IMR-90 (cell line): ENCODE measurements around the gene PTPRN2. TPM values are rescaled to one million over a fixed set of nuclear protein-coding genes. Genes with fewer than 3 reads are reported as not detected.

ENCODE experiments used
- ATAC-seq: fragments of 200-7000 bp; cut with Tn5 transposase; 2 replicates; pipeline ENCODE4 v1.9.1; 2020; ENCODE audit warnings: low read depth, mild to moderate bottlenecking, moderate library complexity
- BruUV-seq: library from RNA; stranded (reverse); fragments of 400-500 nt; replicated peaks from 2 replicates; lab custom pipeline; 2021; lab: Mats Ljungman, UMichigan
- CTCF ChIA-PET: fragments of 300-600 bp; formaldehyde crosslinking; extraction: SDS; loops from one replicate; lab custom pipeline; 2021; ENCODE audit warnings: antibody characterized with exemption; lab: Yijun Ruan, JAX
- POLR2A ChIA-PET: fragments of 300-600 bp; sonication (Branson Sonifier 250); formaldehyde crosslinking; loops from one replicate; lab custom pipeline; 2022; ENCODE audit warnings: antibody characterized with exemption; ENCODE audit not compliant: unreplicated experiment; lab: Charles Lee
- DNase-seq: peaks from one replicate; pipeline ENCODE4 v3.0.0; 2013
- H2AFZ ChIP-seq: replicated peaks from 2 replicates; pipeline ENCODE3; 2013; ENCODE audit warnings: low read length, mild to moderate bottlenecking; ENCODE audit not compliant: poor library complexity
- H2AK5ac ChIP-seq: 2 replicates; pipeline ENCODE4 v1.6.1; 2013; ENCODE audit warnings: low read depth, low read length, inconsistent platforms
- H2AK9ac ChIP-seq: replicated peaks from 2 replicates; pipeline ENCODE3; 2013; ENCODE audit warnings: mild to moderate bottlenecking, low read depth, low read length, moderate library complexity; ENCODE audit not compliant: poor library complexity
- H2BK120ac ChIP-seq: 2 replicates; pipeline ENCODE4 v1.6.1; 2013; ENCODE audit warnings: low read depth, low read length, inconsistent platforms
- H2BK15ac ChIP-seq: 3 replicates; pipeline ENCODE4 v1.6.1; 2013; ENCODE audit warnings: low read depth, low read length, inconsistent platforms
- H2BK20ac ChIP-seq: 2 replicates; pipeline ENCODE4 v1.6.1; 2013; ENCODE audit warnings: low read depth, mild to moderate bottlenecking, inconsistent platforms, low read length, moderate library complexity
- H2BK5ac ChIP-seq: 2 replicates; pipeline ENCODE4 v1.6.1; 2013; ENCODE audit warnings: mild to moderate bottlenecking, low read depth, low read length, inconsistent platforms; ENCODE audit not compliant: poor library complexity, severe bottlenecking
- H3K14ac ChIP-seq: replicated peaks from 2 replicates; pipeline ENCODE4 v1.6.1; 2013; ENCODE audit warnings: low read depth, low read length, inconsistent platforms
- H3K18ac ChIP-seq: 2 replicates; pipeline ENCODE4 v1.6.1; 2013; ENCODE audit warnings: low read depth, low read length, control low read depth
- H3K23ac ChIP-seq: 2 replicates; pipeline ENCODE4 v1.6.1; 2013; ENCODE audit warnings: low read depth, low read length, inconsistent platforms
- H3K27ac ChIP-seq: 2 replicates; pipeline ENCODE4 v1.5.1; 2013; ENCODE audit warnings: mild to moderate bottlenecking, control low read depth, low read length; ENCODE audit not compliant: insufficient read depth
- H3K27me3 ChIP-seq: 2 replicates; pipeline ENCODE4 v1.6.1; 2013; ENCODE audit warnings: low read length; ENCODE audit not compliant: control insufficient read depth, insufficient read depth
- H3K36me3 ChIP-seq: 2 replicates; pipeline ENCODE4 v1.6.1; 2013; ENCODE audit warnings: low read length, mixed read lengths; ENCODE audit not compliant: control insufficient read depth, insufficient read depth
- H3K4ac ChIP-seq: 2 replicates; pipeline ENCODE4 v1.6.1; 2013; ENCODE audit warnings: low read depth, low read length, inconsistent platforms
- H3K4me1 ChIP-seq: 2 replicates; pipeline ENCODE4 v1.6.1; 2013; ENCODE audit warnings: low read length, mixed read lengths; ENCODE audit not compliant: control insufficient read depth, insufficient read depth
- H3K4me2 ChIP-seq: 2 replicates; pipeline ENCODE4 v1.6.1; 2013; ENCODE audit warnings: low read depth, mild to moderate bottlenecking, control low read depth, low read length, moderate library complexity
- H3K4me3 ChIP-seq: 2 replicates; pipeline ENCODE4 v1.5.1; 2013; ENCODE audit warnings: low read depth, mild to moderate bottlenecking, control low read depth, low read length, moderate library complexity; ENCODE audit not compliant: insufficient read depth
- H3K56ac ChIP-seq: 2 replicates; pipeline ENCODE4 v1.6.1; 2013; ENCODE audit warnings: low read length, inconsistent platforms; ENCODE audit not compliant: insufficient read depth; ENCODE audit errors: extremely low read depth
- H3K79me1 ChIP-seq, 2 experiments: 2 replicates each; pipeline ENCODE4 v1.6.1; 2013; ENCODE audit warnings: low read length in 2 of 2, inconsistent platforms in 1 of 2, low read depth in 1 of 2
- H3K9ac ChIP-seq: 2 replicates; pipeline ENCODE4 v1.6.1; 2013; ENCODE audit warnings: low read depth, low read length, control low read depth
- H3K9me1 ChIP-seq: 2 replicates; pipeline ENCODE4 v1.6.1; 2013; ENCODE audit warnings: low read length, inconsistent platforms; ENCODE audit not compliant: insufficient read depth
- H3K9me3 ChIP-seq: 2 replicates; pipeline ENCODE4 v1.6.1; 2013; ENCODE audit warnings: low read length; ENCODE audit not compliant: control insufficient read depth, insufficient read depth
- H4K20me1 ChIP-seq: 2 replicates; pipeline ENCODE4 v1.6.1; 2013; ENCODE audit warnings: low read length, inconsistent platforms; ENCODE audit not compliant: insufficient read depth
- H4K5ac ChIP-seq: 2 replicates; pipeline ENCODE4 v1.6.1; 2013; ENCODE audit warnings: mild to moderate bottlenecking, low read depth, low read length, control low read depth
- H4K8ac ChIP-seq, 2 experiments: 2 replicates each; pipeline ENCODE4 v1.6.1; 2013; ENCODE audit warnings: low read depth in 2 of 2, low read length in 2 of 2, control low read depth in 1 of 2, inconsistent platforms in 1 of 2
- H4K91ac ChIP-seq: 2 replicates; pipeline ENCODE4 v1.6.1; 2013; ENCODE audit warnings: low read depth, low read length, inconsistent platforms; ENCODE audit not compliant: insufficient read depth
- FOS ChIP-seq: fragments of 150-350 bp; IDR thresholded peaks from 2 replicates; pipeline ENCODE4 v1.6.1; 2016; ENCODE audit warnings: low read depth, low read length
- MXI1 ChIP-seq: IDR thresholded peaks from 2 replicates; pipeline ENCODE4 v1.6.1; 2012; ENCODE audit warnings: low read depth, mild to moderate bottlenecking, low read length, moderate library complexity, borderline replicate concordance
- POLR2A ChIP-seq: IDR thresholded peaks from 2 replicates; pipeline ENCODE4 v1.6.1; 2012; ENCODE audit warnings: mild to moderate bottlenecking, low read depth, low read length
- RCOR1 ChIP-seq: IDR thresholded peaks from 2 replicates; pipeline ENCODE4 v1.6.1; 2012; ENCODE audit warnings: mild to moderate bottlenecking, low read length, improper control_type of control experiment; ENCODE audit not compliant: insufficient replicate concordance
- RFX5 ChIP-seq: IDR thresholded peaks from 2 replicates; pipeline ENCODE4 v1.8.0; 2012; ENCODE audit warnings: low read depth, mild to moderate bottlenecking, low read length, moderate library complexity
- WGBS, 2 experiments: methylation state at CpG; one replicate each; pipeline versions ENCODE4 v1.1.5 to v1.1.7; 2013; ENCODE audit warnings: missing lambda C conversion rate in 2 of 2; ENCODE audit not compliant: insufficient read length in 1 of 2; ENCODE audit errors: extremely low coverage in 2 of 2; 5-methylcytosine and 5-hydroxymethylcytosine counted together
- dilution Hi-C: fragments of 300-500 bp; cut with HindIII; formaldehyde crosslinking; loops from one replicate; pipeline ENCODE4 v1.14.3; 2018; ENCODE audit warnings: low sequenced_read_pairs; ENCODE audit not compliant: unreplicated experiment
- in situ Hi-C: fragments of 300-500 bp; cut with MboI; formaldehyde crosslinking; loops from 3 replicates; pipeline ENCODE4 v1.14.3; 2019; ENCODE audit warnings: low sequenced_read_pairs, inconsistent platforms, mixed read lengths
- intact Hi-C: fragments of 100-400 bp; cut with micrococcal nuclease; formaldehyde crosslinking; loops from 2 replicates; pipeline ENCODE4 v1.10.0; 2022
- polyA plus RNA-seq, 3 experiments: library from polyadenylated mRNA; depleted of rRNA; stranded (reverse); fragments of >200 nt; gene quantifications; 2 replicates each; pipeline ENCODE4 v1.2.3, GENCODE V29; 2012; ENCODE audit warnings: low replicate concordance in 1 of 3
- total RNA-seq: library from RNA; depleted of rRNA; stranded (reverse); fragments of >200 nt; gene quantifications from 2 replicates; pipeline ENCODE4 v1.2.3, GENCODE V29; 2012
- TF ChIP-seq, protein P1 (sequence below): conservative IDR thresholded peaks from 2 replicates; pipeline ENCODE4 v1.5.1; 2012; ENCODE audit warnings: mild to moderate bottlenecking, low read depth, low read length, improper control_type of control experiment

The PTPRN2 gene
- total and polyA plus RNA-seq, 2 of the 4 experiments (the other 2 are of a cell fraction) = 0.03 TPM; not detected in 1

DNA sequence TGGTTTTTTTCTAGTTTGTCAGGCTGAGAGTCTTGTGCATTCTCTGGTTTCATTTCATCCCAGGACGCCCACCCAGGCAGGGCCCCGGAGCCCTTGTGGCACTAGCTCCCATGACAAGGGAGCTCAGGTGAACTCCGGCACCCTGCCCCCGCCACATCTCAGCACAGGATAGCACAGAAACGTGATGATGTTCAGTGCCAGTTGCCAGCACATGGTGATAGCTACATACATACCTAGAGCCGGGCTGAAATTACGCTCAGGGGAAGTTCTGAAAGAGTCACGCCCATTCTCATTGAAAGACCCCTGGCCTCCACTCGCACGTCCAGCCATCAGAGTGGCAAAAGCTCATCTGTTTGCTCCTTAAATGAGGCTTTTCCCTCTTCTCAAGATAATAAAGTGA is 273.7 kb downstream of the PTPRN2 start:
- Histone ChIP-seq H3K9ac (no peak overlapping the region), H2BK5ac (no peak overlapping the region), H2AK5ac (no peak overlapping the region), H3K27ac (no peak overlapping the region), H2BK15ac (no peak overlapping the region), H3K4me1 (no peaks in the 10 kb centered on the region), H4K5ac (no peak overlapping the region), H3K4me2 (no peak overlapping the region), H3K14ac (no peak overlapping the region), H3K9me1 (no peaks in the 10 kb centered on the region), H2BK20ac (no peak overlapping the region), H2AFZ (no peak overlapping the region), H3K36me3 (no peaks in the 10 kb centered on the region), H4K20me1 (no peaks in the 10 kb centered on the region), H3K18ac (no peak overlapping the region), H3K27me3 (no peaks in the 10 kb centered on the region), H3K4me3 (no peak overlapping the region), H3K23ac (no peak overlapping the region), H2BK120ac (no peak overlapping the region), H3K9me3 (peaks cover 71% of the 10 kb centered on the region), H3K79me1 (no peaks in the 10 kb centered on the region), H4K8ac (no peak overlapping the region), H2AK9ac (no peak overlapping the region), H4K91ac (no peak overlapping the region), H3K4ac (no peak overlapping the region), H3K56ac (no peak overlapping the region)
- ATAC-seq = no peak
- intact Hi-C loops = no loop called here
- ChIA-PET CTCF (no interaction called here), POLR2A (no interaction called here)
- in situ Hi-C loops = no loop called here
- BruUV-seq = no TSS peak
- DNase-seq = no peak
- 100% methylated on average over 2 of the region's 10 CpGs; no CpG with 5 or more reads in 1 of the 2 experiments for WGBS, 2 experiments
- TF ChIP-seq, protein P1, sequence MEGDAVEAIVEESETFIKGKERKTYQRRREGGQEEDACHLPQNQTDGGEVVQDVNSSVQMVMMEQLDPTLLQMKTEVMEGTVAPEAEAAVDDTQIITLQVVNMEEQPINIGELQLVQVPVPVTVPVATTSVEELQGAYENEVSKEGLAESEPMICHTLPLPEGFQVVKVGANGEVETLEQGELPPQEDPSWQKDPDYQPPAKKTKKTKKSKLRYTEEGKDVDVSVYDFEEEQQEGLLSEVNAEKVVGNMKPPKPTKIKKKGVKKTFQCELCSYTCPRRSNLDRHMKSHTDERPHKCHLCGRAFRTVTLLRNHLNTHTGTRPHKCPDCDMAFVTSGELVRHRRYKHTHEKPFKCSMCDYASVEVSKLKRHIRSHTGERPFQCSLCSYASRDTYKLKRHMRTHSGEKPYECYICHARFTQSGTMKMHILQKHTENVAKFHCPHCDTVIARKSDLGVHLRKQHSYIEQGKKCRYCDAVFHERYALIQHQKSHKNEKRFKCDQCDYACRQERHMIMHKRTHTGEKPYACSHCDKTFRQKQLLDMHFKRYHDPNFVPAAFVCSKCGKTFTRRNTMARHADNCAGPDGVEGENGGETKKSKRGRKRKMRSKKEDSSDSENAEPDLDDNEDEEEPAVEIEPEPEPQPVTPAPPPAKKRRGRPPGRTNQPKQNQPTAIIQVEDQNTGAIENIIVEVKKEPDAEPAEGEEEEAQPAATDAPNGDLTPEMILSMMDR = no peak
- TF ChIP-seq RCOR1 (no peak), RFX5 (no peak), FOS (no peak), MXI1 (no peak), POLR2A (no peak)
- dilution Hi-C loops = no loop called here
